Renal cortex interstitium (tissue), 11 donors: Measurements from ENCODE around the gene PIGU. TPM values are rescaled to one million over a fixed set of nuclear protein-coding genes. Genes with fewer than 3 reads are reported as not detected.
"Not testable (repeated sequence)": the region's sequence is repeated elsewhere in the genome, so short reads cannot be mapped to it uniquely, and the experiment has no call there.

Experiments used
- DNase-seq, 11 donors: peaks; one replicate each; pipeline ENCODE4 v3.0.0-alpha.2; 2013; ENCODE audit warnings: low read depth in 9 of 11, low spot score in 4 of 11; ENCODE audit errors: extremely low read depth in 1 of 11
- polyA plus RNA-seq, 3 donors: library from polyadenylated mRNA; unstranded; fragments of 120-200 nt; gene quantifications; one replicate each; pipeline ENCODE4 v1.2.1, GENCODE V29; 2013; ENCODE audit not compliant: insufficient read length in 3 of 3

The PIGU gene
- polyA plus RNA-seq, 3 donors = 35.4 to 41.2 (median 39.6) TPM

GRCh38 chr20:34532756-34533155, 144.1 kb downstream of the PIGU start:
- no peak for DNase-seq

GRCh38 chr20:34532320-34532719, 144.6 kb downstream of the PIGU start:
- no peak for DNase-seq

- no peak for DNase-seq
Measured at GRCh38 chr20:34531608-34532265, 145.2 kb downstream of the PIGU start.

GRCh38 chr20:34530342-34530741, 146.6 kb downstream of the PIGU start:
- no peak for DNase-seq

- no peak for DNase-seq
Measured at GRCh38 chr20:34529742-34530141, 147.2 kb downstream of the PIGU start.

- no peak for DNase-seq
Measured at GRCh38 chr20:34528921-34529297, 148.0 kb downstream of the PIGU start.

GRCh38 chr20:34527016-34527415, 149.9 kb downstream of the PIGU start:
- DNase-seq = no peak

GRCh38 chr20:34526466-34526865, 150.4 kb downstream of the PIGU start:
- DNase-seq = no peak

- DNase-seq = no peak
Measured at GRCh38 chr20:34525709-34526416, 151.0 kb downstream of the PIGU start.

- no peak for DNase-seq
Measured at GRCh38 chr20:34525342-34525708, 151.6 kb downstream of the PIGU start.

GRCh38 chr20:34524426-34524825, 152.5 kb downstream of the PIGU start:
- DNase-seq = no peak

GRCh38 chr20:34522969-34523871, 153.7 kb downstream of the PIGU start:
- DNase-seq = no peak

- DNase-seq = not testable (repeated sequence)
Measured at GRCh38 chr20:34519841-34520240, 157.1 kb downstream of the PIGU start.

GRCh38 chr20:34518863-34519262, 158.0 kb downstream of the PIGU start:
- not testable (repeated sequence) for DNase-seq

GRCh38 chr20:34517114-34517505, 159.8 kb downstream of the PIGU start:
- DNase-seq = no peak

GRCh38 chr20:34516247-34517113, 160.4 kb downstream of the PIGU start, which contains the start of gene DYNLRB1:
DYNLRB1 (plus strand) TSS chr20:34516422; CDS start chr20:34516459, 37 bp downstream.
- DNase-seq = peak; percentile 94 to 98 (median 96)

- peak in 5 of 11 donors; percentile 41 to 64 (median 48) for DNase-seq
Measured at GRCh38 chr20:34515484-34516246, 161.2 kb downstream of the PIGU start.

GRCh38 chr20:34514897-34515483, 161.9 kb downstream of the PIGU start:
- no peak for DNase-seq
